DND-41 (cell line): ENCODE data around the gene ARF1.

Experiments used
- ATAC-seq: fragments of 200-7000 bp; cut with Tn5 transposase; 3 replicates; pipeline ENCODE4 v1.9.1; 2021; ENCODE audit warnings: low read depth; ENCODE audit not compliant: insufficient read depth
- DNase-seq: peaks from one replicate; pipeline ENCODE4 v3.0.0-alpha.2; 2020
- H2AFZ ChIP-seq: 2 replicates; pipeline ENCODE4 v1.6.0; 2012; ENCODE audit warnings: low read depth, low read length
- H3K27ac ChIP-seq: 2 replicates; pipeline ENCODE4 v1.5.1; 2012; ENCODE audit warnings: low read length, inconsistent platforms
- H3K27me3 ChIP-seq: fragments of 200-600 bp; sonication (generic); 2 replicates; pipeline ENCODE4 v1.6.0; 2012; ENCODE audit warnings: low read length, mild to moderate bottlenecking, inconsistent platforms; ENCODE audit not compliant: insufficient read depth, poor library complexity
- H3K36me3 ChIP-seq: 2 replicates; pipeline ENCODE4 v1.5.1; 2012; ENCODE audit warnings: low read length, inconsistent platforms; ENCODE audit not compliant: insufficient read depth
- H3K4me1 ChIP-seq: 2 replicates; pipeline ENCODE4 v1.5.1; 2012; ENCODE audit warnings: mild to moderate bottlenecking, low read length; ENCODE audit not compliant: insufficient read depth
- H3K4me2 ChIP-seq: 2 replicates; pipeline ENCODE4 v1.6.0; 2012; ENCODE audit warnings: mild to moderate bottlenecking, moderate library complexity, low read length, inconsistent platforms; ENCODE audit not compliant: insufficient read depth
- H3K4me3 ChIP-seq, 2 experiments: fragments of 200-600 bp in 1 of 2; shearing (Covaris generic) in 1 of 2; 2 replicates each; pipeline ENCODE4 v1.5.1; 2012 to 2016; ENCODE audit warnings: inconsistent platforms in 2 of 2, low read length in 2 of 2, mild to moderate bottlenecking in 2 of 2, low read depth in 1 of 2, moderate library complexity in 1 of 2
- H3K79me2 ChIP-seq: 2 replicates; pipeline ENCODE4 v1.6.0; 2012; ENCODE audit warnings: low read length, inconsistent platforms; ENCODE audit not compliant: insufficient read depth
- H3K9ac ChIP-seq: 2 replicates; pipeline ENCODE4 v1.6.0; 2012; ENCODE audit warnings: low read depth, mild to moderate bottlenecking, inconsistent platforms, low read length, moderate library complexity
- H3K9me3 ChIP-seq: 2 replicates; pipeline ENCODE4 v1.5.1; 2012; ENCODE audit warnings: low read length, moderate library complexity, mild to moderate bottlenecking, inconsistent platforms; ENCODE audit not compliant: insufficient read depth, severe bottlenecking
- H4K20me1 ChIP-seq: 2 replicates; pipeline ENCODE4 v1.6.0; 2012; ENCODE audit warnings: low read length; ENCODE audit not compliant: insufficient read depth
- EZH2 ChIP-seq: IDR thresholded peaks from 3 replicates; pipeline ENCODE4 v1.6.1; 2012; ENCODE audit warnings: borderline replicate concordance, low read depth, mild to moderate bottlenecking, moderate library complexity, low read length, inconsistent platforms; ENCODE audit not compliant: severe bottlenecking
- TF ChIP-seq, protein P1 (sequence below): IDR thresholded peaks from 2 replicates; pipeline ENCODE4 v1.5.1; 2012; ENCODE audit warnings: borderline replicate concordance, low read length, moderate library complexity, mild to moderate bottlenecking; ENCODE audit not compliant: poor library complexity, severe bottlenecking; ENCODE audit errors: extremely low read depth

ARF1 gene

DNA sequence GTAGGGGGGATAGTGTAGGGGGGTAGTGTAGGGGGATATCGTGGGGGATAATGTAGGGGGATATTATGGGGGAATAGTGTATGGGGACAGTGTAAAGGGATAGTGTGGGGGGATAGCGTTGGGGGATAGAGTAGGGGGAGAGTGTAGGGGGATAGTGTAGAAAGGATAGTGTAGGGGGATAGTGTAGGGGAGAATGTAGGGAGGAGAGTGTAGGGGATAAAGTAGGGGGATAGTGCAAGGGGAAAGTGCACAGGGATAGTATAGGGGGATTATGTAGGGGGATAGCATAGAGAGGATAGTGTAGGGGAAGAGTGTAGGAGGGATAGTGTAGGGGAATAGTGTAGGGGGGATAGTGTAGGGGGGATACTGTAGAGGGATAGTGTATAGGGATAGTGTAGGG lies 12.3 kb upstream of the ARF1 start:
- Histone ChIP-seq H2AFZ (no peak overlapping the region), H3K4me1 (no peaks in the 10 kb centered on the region), H3K9me3 (no peaks in the 10 kb centered on the region), H3K27ac (no peak overlapping the region), H3K4me2 (no peak overlapping the region), H3K36me3 (no peaks in the 10 kb centered on the region), H3K79me2 (no peaks in the 10 kb centered on the region), H4K20me1 (peaks cover 22% of the 10 kb centered on the region), H3K27me3 (no peaks in the 10 kb centered on the region), H3K4me3 (no peak overlapping the region), H3K9ac (no peak overlapping the region)
- DNase-seq (no peak), ATAC-seq (no peak)
- TF ChIP-seq, protein P1, sequence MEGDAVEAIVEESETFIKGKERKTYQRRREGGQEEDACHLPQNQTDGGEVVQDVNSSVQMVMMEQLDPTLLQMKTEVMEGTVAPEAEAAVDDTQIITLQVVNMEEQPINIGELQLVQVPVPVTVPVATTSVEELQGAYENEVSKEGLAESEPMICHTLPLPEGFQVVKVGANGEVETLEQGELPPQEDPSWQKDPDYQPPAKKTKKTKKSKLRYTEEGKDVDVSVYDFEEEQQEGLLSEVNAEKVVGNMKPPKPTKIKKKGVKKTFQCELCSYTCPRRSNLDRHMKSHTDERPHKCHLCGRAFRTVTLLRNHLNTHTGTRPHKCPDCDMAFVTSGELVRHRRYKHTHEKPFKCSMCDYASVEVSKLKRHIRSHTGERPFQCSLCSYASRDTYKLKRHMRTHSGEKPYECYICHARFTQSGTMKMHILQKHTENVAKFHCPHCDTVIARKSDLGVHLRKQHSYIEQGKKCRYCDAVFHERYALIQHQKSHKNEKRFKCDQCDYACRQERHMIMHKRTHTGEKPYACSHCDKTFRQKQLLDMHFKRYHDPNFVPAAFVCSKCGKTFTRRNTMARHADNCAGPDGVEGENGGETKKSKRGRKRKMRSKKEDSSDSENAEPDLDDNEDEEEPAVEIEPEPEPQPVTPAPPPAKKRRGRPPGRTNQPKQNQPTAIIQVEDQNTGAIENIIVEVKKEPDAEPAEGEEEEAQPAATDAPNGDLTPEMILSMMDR, result no peak

- H3K27ac ChIP-seq, result no peak overlapping the region
Measured at GRCh38 chr1:228070851-228071250, 11.7 kb upstream of the ARF1 start.

GRCh38 chr1:228071839-228072657 lies 10.5 kb upstream of the ARF1 start:
- no peaks in the 10 kb centered on the region for H3K27me3 ChIP-seq
- H4K20me1 ChIP-seq, result peaks cover 36% of the 10 kb centered on the region
- TF ChIP-seq EZH2, result no peak
- TF ChIP-seq, protein P1, result peak; percentile 22
- H3K36me3 ChIP-seq, result no peaks in the 10 kb centered on the region
- H3K79me2 ChIP-seq, result no peaks in the 10 kb centered on the region
- peak; percentile 43 for ATAC-seq
- H3K9ac ChIP-seq, result no peak overlapping the region
- H3K4me1 ChIP-seq, result no peaks in the 10 kb centered on the region
- no peak overlapping the region for H3K4me3 ChIP-seq
- H2AFZ ChIP-seq, result no peak overlapping the region
- H3K27ac ChIP-seq, result no peak overlapping the region
- H3K9me3 ChIP-seq, result no peaks in the 10 kb centered on the region
- no peak overlapping the region for H3K4me2 ChIP-seq
- DNase-seq, result no peak

More at GRCh38 chr1:228070851-228071250, 11.7 kb upstream of the ARF1 start:
- no peak overlapping the region for H3K4me2 ChIP-seq
- ATAC-seq (peak; percentile 15; the same call in 2 of the 3 replicates), DNase-seq (no peak)
- no peak overlapping the region for H3K4me3 ChIP-seq
- H3K36me3 ChIP-seq, result no peaks in the 10 kb centered on the region
- TF ChIP-seq EZH2, result no peak
- TF ChIP-seq, protein P1, result no peak
- H3K27me3 ChIP-seq, result no peaks in the 10 kb centered on the region
- peaks cover 28% of the 10 kb centered on the region for H4K20me1 ChIP-seq
- H3K9me3 ChIP-seq, result no peaks in the 10 kb centered on the region
- H2AFZ ChIP-seq, result no peak overlapping the region
- H3K4me1 ChIP-seq, result no peaks in the 10 kb centered on the region
- no peak overlapping the region for H3K9ac ChIP-seq
- H3K79me2 ChIP-seq, result no peaks in the 10 kb centered on the region
